Fibroblast of pulmonary artery (primary cell): ENCODE measurements around the gene PPP1R2.
A peak's percentile ranks its signal among the peaks of the same experiment; 100 is the strongest.

Experiments
- DNase-seq: peaks from one replicate; pipeline ENCODE4 v3.0.0-alpha.2; 2010; ENCODE audit warnings: low read depth
- H3K4me3 ChIP-seq: replicated peaks from 2 replicates; pipeline ENCODE4 v1.5.1; 2011; ENCODE audit warnings: low read depth, mild to moderate bottlenecking, control low read depth, low read length, moderate library complexity
- CTCF ChIP-seq: IDR thresholded peaks from 2 replicates; pipeline ENCODE4 v1.5.1; 2011; ENCODE audit warnings: mild to moderate bottlenecking, control low read depth, low read length, inconsistent platforms; ENCODE audit errors: missing control alignments

The PPP1R2 gene

DNA sequence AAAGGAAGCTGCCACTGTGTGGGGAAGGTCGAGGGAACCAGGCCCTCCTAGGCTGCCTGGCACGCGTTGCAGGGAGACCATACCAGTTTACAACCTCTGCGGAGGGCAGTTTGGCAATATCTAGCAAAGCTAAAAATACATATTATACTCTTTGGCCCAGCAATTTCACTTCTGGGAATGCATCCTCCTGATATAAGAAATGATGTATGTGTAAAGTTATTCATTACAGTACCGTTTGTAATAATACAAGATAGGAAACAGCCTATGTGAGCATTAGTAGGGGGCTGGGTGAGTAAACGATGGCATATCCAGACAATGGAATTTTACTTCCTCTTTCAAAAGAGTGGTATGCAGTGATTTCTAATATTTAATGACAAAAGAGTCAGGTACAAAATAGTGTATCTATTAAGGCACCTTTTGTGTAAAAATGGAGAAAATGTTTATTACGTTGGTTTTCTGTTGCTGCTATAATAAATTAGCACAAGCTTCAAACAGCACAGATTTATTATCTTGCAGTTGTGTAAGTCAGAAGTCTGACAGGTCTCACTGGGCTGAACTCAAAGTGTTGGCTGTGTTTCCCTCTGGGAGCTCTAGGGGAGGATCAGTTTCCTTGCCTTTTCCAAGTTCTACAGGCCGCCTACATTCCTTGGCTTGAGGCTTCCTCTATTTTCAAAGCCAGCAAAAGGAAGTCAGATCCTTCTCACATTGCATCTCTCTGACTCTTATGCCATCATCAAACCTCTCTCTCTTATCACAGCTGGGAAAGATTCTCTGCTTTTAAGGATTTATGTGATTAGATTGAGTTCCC, 31.6 kb upstream of the PPP1R2 start:
- TF ChIP-seq CTCF, result no peak
- peak; percentile 22 for DNase-seq
- no peak overlapping the region for H3K4me3 ChIP-seq

GRCh38 chr3:195573611-195574496, 30.7 kb upstream of the PPP1R2 start:
- H3K4me3 ChIP-seq, result no peak overlapping the region
- TF ChIP-seq CTCF, result no peak
- DNase-seq, result no peak

DNA sequence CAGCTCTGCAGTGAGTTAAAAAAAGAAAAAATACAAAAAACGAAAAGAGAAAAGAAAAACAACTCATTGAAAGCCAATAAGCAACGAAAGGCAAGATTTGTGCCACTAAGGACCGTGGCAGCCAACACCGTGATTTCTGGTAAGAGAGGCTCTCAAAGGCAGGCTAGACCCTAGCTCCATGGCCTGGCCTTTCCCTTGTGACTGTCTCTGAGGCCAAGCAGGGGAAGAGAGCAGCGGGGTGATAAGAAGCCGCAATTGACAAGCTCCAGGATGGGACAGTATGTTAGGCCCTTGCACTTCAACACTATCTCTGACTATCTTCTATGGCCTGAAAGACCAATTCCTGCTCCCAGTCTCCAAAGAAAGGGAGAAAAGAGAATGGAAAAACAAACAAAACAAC, 28.2 kb upstream of the PPP1R2 start:
- no peak overlapping the region for H3K4me3 ChIP-seq
- DNase-seq, result no peak

GRCh38 chr3:195570912-195571311, 27.8 kb upstream of the PPP1R2 start:
- no peak for DNase-seq
- no peak overlapping the region for H3K4me3 ChIP-seq
- no peak for TF ChIP-seq CTCF

More for the DNA sequence above, 28.2 kb upstream of the PPP1R2 start:
- no peak for TF ChIP-seq CTCF

GRCh38 chr3:195570344-195570743, 27.2 kb upstream of the PPP1R2 start:
- H3K4me3 ChIP-seq, result no peak overlapping the region
- no peak for TF ChIP-seq CTCF
- no peak for DNase-seq

DNA sequence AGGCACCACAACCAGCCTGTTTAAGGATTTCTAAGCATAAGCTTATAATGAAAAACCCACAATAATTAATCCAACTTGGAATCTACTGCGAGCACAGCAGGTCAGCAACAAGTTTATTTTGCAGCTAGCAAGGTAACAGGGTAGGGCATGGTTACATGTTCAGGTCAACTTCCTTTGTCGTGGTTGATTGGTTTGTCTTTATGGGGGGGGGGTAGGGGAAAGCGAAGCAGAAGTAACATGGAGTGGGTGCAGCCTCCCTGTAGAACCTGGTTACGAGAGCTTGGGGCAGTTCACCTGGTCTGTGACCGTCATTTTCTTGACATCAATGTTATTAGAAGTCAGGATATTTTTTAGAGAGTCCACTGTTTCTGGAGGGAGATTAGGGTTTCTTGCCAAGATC, 25.5 kb upstream of the PPP1R2 start:
- DNase-seq, result no peak
- no peak overlapping the region for H3K4me3 ChIP-seq
- TF ChIP-seq CTCF, result no peak
